CD8-positive, alpha-beta memory T cell (primary cell): ENCODE measurements around the gene GNPTG. TPM values are rescaled to one million over a fixed set of nuclear protein-coding genes. Genes with fewer than 3 reads are reported as not detected.

Experiments
- CTCF ChIA-PET: fragments of 350-600 bp; sonication (Branson Sonifier 250); formaldehyde crosslinking; loops from one replicate; lab custom pipeline; 2021; ENCODE audit warnings: antibody characterized with exemption; lab: Charles Lee
- POLR2A ChIA-PET: fragments of 350-600 bp; sonication (Branson Sonifier 250); formaldehyde crosslinking; loops from one replicate; lab custom pipeline; 2021; ENCODE audit warnings: antibody characterized with exemption; lab: Charles Lee
- DNase-seq, 5 donors: peaks; one replicate each; pipeline versions ENCODE4 v3.0.0 to v3.0.0-alpha.2; 2020 to 2022; ENCODE audit warnings: mixed read lengths in 1 of 5
- H3K27ac ChIP-seq: one replicate; pipeline ENCODE4 v1.7.0; 2013; ENCODE audit warnings: low read depth, mild to moderate bottlenecking, low read length, moderate library complexity
- H3K27me3 ChIP-seq: 2 replicates; pipeline ENCODE4 v1.7.0; 2013; ENCODE audit warnings: low read length, mild to moderate bottlenecking; ENCODE audit not compliant: insufficient read depth, poor library complexity, severe bottlenecking
- H3K36me3 ChIP-seq: 2 replicates; pipeline ENCODE4 v1.7.0; 2013; ENCODE audit warnings: mild to moderate bottlenecking, low read length, moderate library complexity; ENCODE audit not compliant: insufficient read depth
- H3K4me1 ChIP-seq: 2 replicates; pipeline ENCODE4 v1.7.0; 2013; ENCODE audit warnings: mild to moderate bottlenecking, low read length, moderate library complexity; ENCODE audit not compliant: insufficient read depth
- H3K4me3 ChIP-seq: 2 replicates; pipeline ENCODE4 v1.7.0; 2013; ENCODE audit warnings: mild to moderate bottlenecking, low read length
- H3K9me3 ChIP-seq: 2 replicates; pipeline ENCODE4 v1.7.0; 2013; ENCODE audit warnings: mild to moderate bottlenecking, low read length
- H3K27ac Mint-ChIP-seq, 8 donors: one replicate each; pipeline ENCODE4 v1.8.0; 2020 to 2021; ENCODE audit warnings: mixed read lengths in 8 of 8, mild to moderate bottlenecking in 6 of 8, inconsistent platforms in 3 of 8, moderate library complexity in 3 of 8
- H3K27me3 Mint-ChIP-seq, 2 donors: one replicate each; pipeline ENCODE4 v1.8.0; 2020 to 2021; ENCODE audit warnings: mixed read lengths in 2 of 2, mild to moderate bottlenecking in 1 of 2, moderate library complexity in 1 of 2
- H3K36me3 Mint-ChIP-seq, 3 donors: one replicate each; pipeline ENCODE4 v1.8.0; 2020 to 2021; ENCODE audit warnings: mixed read lengths in 3 of 3, inconsistent platforms in 1 of 3, mild to moderate bottlenecking in 1 of 3
- H3K4me1 Mint-ChIP-seq, 3 donors: one replicate each; pipeline ENCODE4 v1.8.0; 2020 to 2021; ENCODE audit warnings: mixed read lengths in 3 of 3, inconsistent platforms in 1 of 3, mild to moderate bottlenecking in 1 of 3
- H3K4me3 Mint-ChIP-seq, 7 donors: one replicate each; pipeline ENCODE4 v1.8.0; 2020 to 2021; ENCODE audit warnings: mixed read lengths in 7 of 7, mild to moderate bottlenecking in 6 of 7, moderate library complexity in 4 of 7, inconsistent platforms in 2 of 7
- H3K9me3 Mint-ChIP-seq, 5 donors: one replicate each; pipeline ENCODE4 v1.8.0; 2020 to 2022; ENCODE audit warnings: mixed read lengths in 5 of 5, mild to moderate bottlenecking in 3 of 5, moderate library complexity in 2 of 5, inconsistent platforms in 1 of 5
- polyA plus RNA-seq: library from polyadenylated mRNA; unstranded; fragments of 300-500 nt; fragmentation: Illumina TruSeq; gene quantifications from one replicate; pipeline ENCODE4 v1.2.3, GENCODE V29; 2021
- total RNA-seq, 2 experiments: library from RNA; stranded (reverse); gene quantifications; one replicate each; pipeline ENCODE4 v1.2.3, GENCODE V29; 2021

The GNPTG gene
- total and polyA plus RNA-seq, 3 experiments from 2014 or later, result 32.3 to 63.3 (median 34.4) TPM

GRCh38 chr16:1407753-1408152 is 56.0 kb downstream of the GNPTG start:
- no peak overlapping the region for H3K4me3 ChIP-seq
- Mint-ChIP-seq H3K36me3 (peaks cover 0 to 55% (median 4%) of the 10 kb centered on the region in 3 donors), H3K9me3 (no peaks in the 10 kb centered on the region), H3K27ac (peak overlapping the region in 4 of 8 donors; percentile 14 to 90 (median 48)), H3K4me3 (peak overlapping the region; percentile 41 to 87 (median 71)), H3K27me3 (no peaks in the 10 kb centered on the region), H3K4me1 (peaks cover 16 to 54% (median 23%) of the 10 kb centered on the region in 3 donors)
- no peak overlapping the region for H3K27ac ChIP-seq
- no peaks in the 10 kb centered on the region for H3K9me3 ChIP-seq
- H3K4me1 ChIP-seq, result peaks cover 14% of the 10 kb centered on the region
- peaks cover 7% of the 10 kb centered on the region for H3K36me3 ChIP-seq
- DNase-seq, result no peak
- ChIA-PET CTCF (interaction anchor here (1.2 to 1.5 kb wide), 2 partner anchors 43 to 44 kb away, joined by 3 read pairs; no protein-coding TSS in a partner anchor), POLR2A (interaction anchor here (0.5 to 1.4 kb wide), 7 partner anchors 13 to 557 kb away, joined by 3 to 4 read pairs (median 3); partner anchors contain the start of genes RPS2 and UQCC4)
- H3K27me3 ChIP-seq, result no peaks in the 10 kb centered on the region

- H3K9me3 ChIP-seq, result no peaks in the 10 kb centered on the region
- H3K27me3 ChIP-seq, result no peaks in the 10 kb centered on the region
- H3K27ac Mint-ChIP-seq, result peak overlapping the region in 5 of 8 donors; percentile 29 to 90 (median 68)
- H3K4me1 ChIP-seq, result peaks cover 19% of the 10 kb centered on the region
- H3K9me3 Mint-ChIP-seq, result no peaks in the 10 kb centered on the region
- no peak overlapping the region for H3K27ac ChIP-seq
- H3K4me3 Mint-ChIP-seq, result peak overlapping the region; percentile 69 to 87 (median 74)
- H3K4me3 ChIP-seq, result peak overlapping the region; percentile 62
- no peaks in the 10 kb centered on the region for H3K27me3 Mint-ChIP-seq
- DNase-seq, result peak; percentile 92 to 97 (median 96)
- POLR2A ChIA-PET, result interaction anchor here (0.5 to 1.4 kb wide), 7 partner anchors 12 to 556 kb away, joined by 3 to 4 read pairs (median 3); partner anchors contain the start of genes RPS2 and UQCC4
- H3K4me1 Mint-ChIP-seq, result peaks cover 16 to 56% (median 21%) of the 10 kb centered on the region in 3 donors
- CTCF ChIA-PET, result interaction anchor here (1.5 kb wide), 1 partner anchor 45 kb away, joined by 3 read pairs; no protein-coding TSS in a partner anchor
- H3K36me3 Mint-ChIP-seq, result peaks cover 0 to 51% (median 3%) of the 10 kb centered on the region in 3 donors
- H3K36me3 ChIP-seq, result peaks cover 9% of the 10 kb centered on the region
Observed at GRCh38 chr16:1408171-1408837, 56.6 kb downstream of the GNPTG start.

GRCh38 chr16:1412847-1413246 is 61.1 kb downstream of the GNPTG start:
- H3K9me3 ChIP-seq, result no peaks in the 10 kb centered on the region
- no peak for DNase-seq
- Mint-ChIP-seq H3K9me3 (no peaks in the 10 kb centered on the region), H3K27me3 (no peaks in the 10 kb centered on the region), H3K4me1 (peaks cover 21 to 47% (median 21%) of the 10 kb centered on the region in 3 donors), H3K4me3 (peak overlapping the region; percentile 43 to 93 (median 79)), H3K27ac (peak overlapping the region in 3 of 8 donors; percentile 53 to 78 (median 65)), H3K36me3 (peaks cover 0 to 30% (median 2%) of the 10 kb centered on the region in 3 donors)
- H3K4me3 ChIP-seq, result no peak overlapping the region
- ChIA-PET CTCF (interaction anchor here (0.7 to 2.0 kb wide), 3 partner anchors 8 to 293 kb away, joined by 3 to 5 read pairs (median 3); partner anchors contain the start of genes MAPK8IP3 and UQCC4), POLR2A (interaction anchor here (0.6 kb wide), 1 partner anchor 49 kb away, joined by 8 read pairs; no protein-coding TSS in a partner anchor)
- H3K4me1 ChIP-seq, result peaks cover 18% of the 10 kb centered on the region
- H3K36me3 ChIP-seq, result peaks cover 9% of the 10 kb centered on the region
- H3K27me3 ChIP-seq, result no peaks in the 10 kb centered on the region
- no peak overlapping the region for H3K27ac ChIP-seq

Other genes with a start within 250 kb of the GNPTG start
- gene CACNA1H, start 198.8 kb upstream of the GNPTG start, total RNA-seq, result under 1 TPM; 0.31 to 0.42 TPM
- 0.40 TPM for gene CACNA1H, start 198.8 kb upstream of the GNPTG start, polyA plus RNA-seq
- not detected for gene TPSG1, start 126.7 kb upstream of the GNPTG start, total RNA-seq
- not detected for gene TPSG1, start 126.7 kb upstream of the GNPTG start, polyA plus RNA-seq
- not detected for gene TPSB2, start 121.7 kb upstream of the GNPTG start, total RNA-seq
- gene TPSB2, start 121.7 kb upstream of the GNPTG start, polyA plus RNA-seq, result not detected
- gene TPSAB1, start 111.2 kb upstream of the GNPTG start, total RNA-seq, result not detected
- not detected for gene TPSAB1, start 111.2 kb upstream of the GNPTG start, polyA plus RNA-seq
- not detected for gene TPSD1, start 95.9 kb upstream of the GNPTG start, total RNA-seq
- not detected for gene TPSD1, start 95.9 kb upstream of the GNPTG start, polyA plus RNA-seq
- 100 to 1,000 TPM; 238 to 257 TPM for gene UBE2I, start 42.3 kb upstream of the GNPTG start, total RNA-seq
- gene UBE2I, start 42.3 kb upstream of the GNPTG start, polyA plus RNA-seq, result 101 TPM
- 1 to 10 TPM; 7.2 to 7.5 TPM for gene BAIAP3, start 18.3 kb upstream of the GNPTG start, total RNA-seq
- gene BAIAP3, start 18.3 kb upstream of the GNPTG start, polyA plus RNA-seq, result 8.3 TPM
- 100 to 1,000 TPM in 1 of 2 experiments, 10 to 100 TPM in 1; 91.8 to 102 TPM for gene TSR3, start 53 bp upstream of the GNPTG start, total RNA-seq
- 109 TPM for gene TSR3, start 53 bp upstream of the GNPTG start, polyA plus RNA-seq
- 10 to 100 TPM; 32.9 to 38.0 TPM for gene UNKL, start 62.8 kb downstream of the GNPTG start, total RNA-seq
- gene UNKL, start 62.8 kb downstream of the GNPTG start, polyA plus RNA-seq, result 8.1 TPM
- 10 to 100 TPM; 27.0 to 27.2 TPM for gene UQCC4, start 68.8 kb downstream of the GNPTG start, total RNA-seq
- gene UQCC4, start 68.8 kb downstream of the GNPTG start, polyA plus RNA-seq, result 33.7 TPM
- gene PERCC1, start 79.1 kb downstream of the GNPTG start, total RNA-seq, result under 1 TPM; 0.33 to 0.48 TPM
- gene PERCC1, start 79.1 kb downstream of the GNPTG start, polyA plus RNA-seq, result not detected
- gene CCDC154, start 92.6 kb downstream of the GNPTG start, total RNA-seq, result 1 to 10 TPM; 2.3 to 2.8 TPM
- not detected for gene CCDC154, start 92.6 kb downstream of the GNPTG start, polyA plus RNA-seq
- 10 to 100 TPM; 52.8 to 59.1 TPM for gene CLCN7, start 123.1 kb downstream of the GNPTG start, total RNA-seq
- 29.3 TPM for gene CLCN7, start 123.1 kb downstream of the GNPTG start, polyA plus RNA-seq
- gene PTX4, start 137.0 kb downstream of the GNPTG start, total RNA-seq, result not detected
- gene PTX4, start 137.0 kb downstream of the GNPTG start, polyA plus RNA-seq, result not detected
- 10 to 100 TPM; 84.7 to 84.9 TPM for gene TELO2, start 141.4 kb downstream of the GNPTG start, total RNA-seq
- gene TELO2, start 141.4 kb downstream of the GNPTG start, polyA plus RNA-seq, result 14.0 TPM
- gene TMEM204, start 181.7 kb downstream of the GNPTG start, total RNA-seq, result 10 to 100 TPM; 27.1 to 30.9 TPM
- gene TMEM204, start 181.7 kb downstream of the GNPTG start, polyA plus RNA-seq, result 68.4 TPM